DOHH2 (cell line): ENCODE data around the gene MYOZ3.

ENCODE experiments used
- H3F3A ChIP-seq: fragments of 200-600 bp; sonication (generic), shearing (Covaris generic); 2 replicates; pipeline ENCODE4 v1.6.0; 2016; ENCODE audit warnings: antibody characterized with exemption, mild to moderate bottlenecking; ENCODE audit not compliant: control insufficient read depth, insufficient read depth
- H3K27ac ChIP-seq: fragments of 200-600 bp; sonication (generic); 2 replicates; pipeline ENCODE4 v1.5.1; 2014; ENCODE audit warnings: low read depth, mild to moderate bottlenecking, low read length, moderate library complexity
- H3K27me3 ChIP-seq: fragments of 200-600 bp; sonication (generic); 2 replicates; pipeline ENCODE4 v1.6.1; 2014; ENCODE audit warnings: mild to moderate bottlenecking, low read length, mixed read lengths; ENCODE audit not compliant: control insufficient read depth
- H3K36me3 ChIP-seq: fragments of 200-600 bp; sonication (generic); 2 replicates; pipeline ENCODE4 v1.6.1; 2014; ENCODE audit warnings: mild to moderate bottlenecking, low read length, moderate library complexity, mixed read lengths; ENCODE audit not compliant: control insufficient read depth
- H3K4me1 ChIP-seq: fragments of 200-600 bp; sonication (generic); 2 replicates; pipeline ENCODE4 v1.6.1; 2014; ENCODE audit warnings: mild to moderate bottlenecking, low read length, mixed read lengths; ENCODE audit not compliant: control insufficient read depth
- H3K4me2 ChIP-seq: fragments of 200-600 bp; sonication (generic); 2 replicates; pipeline ENCODE4 v1.6.0; 2014; ENCODE audit warnings: mild to moderate bottlenecking, low read length, moderate library complexity
- H3K4me3 ChIP-seq: fragments of 200-600 bp; sonication (generic); 2 replicates; pipeline ENCODE4 v1.5.1; 2014; ENCODE audit warnings: mild to moderate bottlenecking, low read length, mixed read lengths
- H3K79me2 ChIP-seq: fragments of 200-600 bp; sonication (generic); 2 replicates; pipeline ENCODE4 v1.6.1; 2014; ENCODE audit warnings: mild to moderate bottlenecking, low read length, mixed read lengths; ENCODE audit not compliant: control insufficient read depth
- H3K9me2 ChIP-seq: fragments of 200-600 bp; sonication (generic); replicated peaks from 2 replicates; pipeline ENCODE4 v1.6.1; 2014; ENCODE audit warnings: mild to moderate bottlenecking, low read length, mixed read lengths; ENCODE audit not compliant: control insufficient read depth
- H3K9me3 ChIP-seq: fragments of 200-600 bp; sonication (generic); 2 replicates; pipeline ENCODE4 v1.6.1; 2014; ENCODE audit warnings: antibody characterized with exemption, low read length, mixed read lengths; ENCODE audit not compliant: control insufficient read depth, insufficient read depth
- H4K20me1 ChIP-seq: fragments of 200-600 bp; sonication (generic); 2 replicates; pipeline ENCODE4 v1.6.0; 2014; ENCODE audit warnings: low read depth, mild to moderate bottlenecking, antibody characterized with exemption, low read length, moderate library complexity; ENCODE audit not compliant: control insufficient read depth, insufficient read depth
- CTCF ChIP-seq: fragments of 200-600 bp; sonication (generic); IDR thresholded peaks from one replicate; pipeline ENCODE4 v1.5.1; 2014; ENCODE audit warnings: antibody characterized with exemption, mild to moderate bottlenecking, low read depth, low read length; ENCODE audit not compliant: poor library complexity, severe bottlenecking
- EZH2phosphoT487 ChIP-seq: fragments of 200-600 bp; sonication (generic); IDR thresholded peaks from 2 replicates; pipeline ENCODE4 v1.6.1; 2017; ENCODE audit warnings: borderline replicate concordance, mild to moderate bottlenecking, antibody characterized with exemption, low read length, moderate library complexity, mixed read lengths

The MYOZ3 gene

DNA sequence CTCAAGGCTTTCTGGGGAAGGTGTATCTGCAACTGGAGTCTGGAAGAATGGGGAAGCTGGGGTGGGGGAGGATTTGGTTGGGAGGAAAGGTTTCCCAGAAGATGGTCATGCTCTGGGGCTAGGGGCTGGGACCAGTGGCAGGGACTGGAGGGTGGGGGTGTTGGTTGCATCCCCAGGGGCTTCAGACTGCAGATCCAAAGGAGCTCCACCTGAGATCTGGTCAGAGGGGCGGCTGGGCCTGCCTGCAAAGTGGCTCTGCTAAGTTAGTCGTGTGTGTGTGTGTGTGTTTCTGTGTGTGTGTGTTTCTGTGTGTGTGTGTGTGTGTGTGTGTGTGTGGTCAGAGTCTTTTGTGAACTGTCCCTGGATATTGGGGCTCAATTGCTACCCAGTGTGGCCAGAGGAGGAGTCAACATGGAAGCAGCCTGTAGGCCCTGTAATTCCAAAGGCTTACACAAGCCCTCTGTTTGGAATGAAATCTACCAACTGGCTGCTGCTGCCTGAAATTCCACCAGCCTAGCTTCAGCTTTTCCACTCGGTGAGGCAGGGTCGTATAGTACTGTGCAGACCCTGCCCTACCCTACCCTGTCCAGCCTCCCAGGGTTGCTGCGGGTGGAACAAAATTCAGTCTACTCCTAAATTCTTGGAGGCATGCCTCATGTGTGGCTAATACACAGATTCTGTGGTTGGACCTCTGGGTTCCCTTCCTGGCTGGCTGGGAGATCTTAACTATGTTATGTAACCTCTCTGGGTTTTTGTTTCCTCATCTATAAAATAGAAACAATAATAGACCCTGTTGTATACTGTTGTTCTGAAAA lies 33.1 kb upstream of the MYOZ3 start:
- H3K36me3 ChIP-seq = no peaks in the 10 kb centered on the region
- no peak overlapping the region for H3K4me2 ChIP-seq
- H3F3A ChIP-seq = no peaks in the 10 kb centered on the region
- H3K9me2 ChIP-seq = no peaks in the 10 kb centered on the region
- H4K20me1 ChIP-seq = no peaks in the 10 kb centered on the region
- H3K9me3 ChIP-seq = no peaks in the 10 kb centered on the region
- H3K4me3 ChIP-seq = no peak overlapping the region
- H3K27me3 ChIP-seq = peaks cover 28% of the 10 kb centered on the region
- TF ChIP-seq EZH2phosphoT487 (no peak), CTCF (no peak)
- H3K4me1 ChIP-seq = peaks cover 16% of the 10 kb centered on the region
- no peak overlapping the region for H3K27ac ChIP-seq
- no peaks in the 10 kb centered on the region for H3K79me2 ChIP-seq

GRCh38 chr5:150628936-150629485 lies 32.0 kb upstream of the MYOZ3 start:
- Histone ChIP-seq H3K9me3 (no peaks in the 10 kb centered on the region), H3K4me1 (peaks cover 16% of the 10 kb centered on the region), H3F3A (no peaks in the 10 kb centered on the region), H3K4me2 (no peak overlapping the region), H4K20me1 (no peaks in the 10 kb centered on the region), H3K4me3 (no peak overlapping the region), H3K9me2 (no peaks in the 10 kb centered on the region), H3K27ac (no peak overlapping the region), H3K27me3 (peaks cover 17% of the 10 kb centered on the region), H3K36me3 (no peaks in the 10 kb centered on the region), H3K79me2 (no peaks in the 10 kb centered on the region)
- TF ChIP-seq EZH2phosphoT487 (no peak), CTCF (no peak)

DNA sequence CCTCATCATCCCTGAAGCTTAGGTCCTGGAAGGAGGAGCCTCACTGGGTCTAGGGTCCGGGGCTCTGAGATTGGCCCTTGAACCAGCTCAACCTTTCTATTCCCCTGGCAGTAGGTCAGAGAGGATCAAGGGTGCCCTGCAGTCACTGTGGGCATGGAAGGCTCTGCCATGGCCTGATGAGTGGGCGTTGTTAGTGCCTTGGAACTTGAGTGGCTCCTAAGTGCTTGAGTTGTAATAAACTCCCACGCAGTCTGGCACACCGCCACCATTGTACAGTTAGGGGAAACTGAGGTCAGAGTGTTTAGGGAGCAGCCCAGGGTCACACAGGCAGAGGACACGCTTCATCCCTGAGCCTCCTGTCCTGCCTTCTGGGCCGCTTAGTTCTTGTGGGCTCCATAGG lies 31.0 kb upstream of the MYOZ3 start:
- H3K27ac ChIP-seq = no peak overlapping the region

More for the DNA sequence above, 31.0 kb upstream of the MYOZ3 start:
- Histone ChIP-seq H3K36me3 (no peaks in the 10 kb centered on the region), H3K4me2 (no peak overlapping the region), H3K79me2 (no peaks in the 10 kb centered on the region), H3K9me2 (no peaks in the 10 kb centered on the region), H3K4me3 (no peak overlapping the region), H3K9me3 (no peaks in the 10 kb centered on the region), H3K27me3 (peaks cover 11% of the 10 kb centered on the region), H3F3A (no peaks in the 10 kb centered on the region), H4K20me1 (no peaks in the 10 kb centered on the region), H3K4me1 (peaks cover 14% of the 10 kb centered on the region)
- TF ChIP-seq EZH2phosphoT487 = no peak
- TF ChIP-seq CTCF = no peak
